ENCODE data around the gene MAPK1IP1L. TPM values are rescaled to one million over a fixed set of nuclear protein-coding genes. Genes with fewer than 3 reads are reported as not detected.

MAPK1IP1L gene
- total and polyA plus RNA-seq, 2 donors (not counting 1 experiment from before 2014, with no cell fraction given), result 116 to 141 TPM

DNA sequence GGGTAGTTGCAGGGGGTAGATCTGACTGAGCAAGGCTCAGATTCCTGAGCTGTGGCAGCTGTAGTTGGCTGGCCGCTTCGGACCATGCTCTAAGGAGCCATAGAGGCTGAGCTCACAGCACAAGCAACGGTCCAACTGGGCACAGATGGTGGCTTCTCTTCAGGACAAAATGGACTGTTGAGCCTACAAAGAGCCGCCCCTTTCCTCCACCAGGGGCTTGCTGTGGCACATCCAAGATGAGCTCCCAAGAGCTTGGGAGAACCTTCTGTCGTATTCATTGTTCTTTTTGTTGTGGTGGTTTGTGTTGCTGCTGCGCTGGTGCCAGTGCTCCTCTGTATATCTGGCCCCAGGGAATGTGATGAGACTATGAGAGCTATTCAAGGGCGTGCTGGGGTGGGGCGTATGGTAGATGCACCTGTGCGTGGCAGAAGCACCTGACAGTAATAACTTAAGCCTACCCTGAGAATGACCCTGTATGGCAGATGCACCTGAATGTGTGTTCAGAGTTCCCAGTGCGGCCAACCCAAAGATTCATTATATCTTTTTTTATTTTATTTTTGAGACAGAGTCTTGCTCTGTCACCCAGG, 59.8 kb downstream of the MAPK1IP1L start:
- Mint-ChIP-seq H3K4me3 (no peak overlapping the region), H3K27ac (no peak overlapping the region), H3K27me3 (peaks cover 4% of the 10 kb centered on the region), H3K9me3 (ENCODE audit: insufficient read depth) (no peaks in the 10 kb centered on the region), H3K4me1 (peaks cover 3% of the 10 kb centered on the region)
- Histone ChIP-seq H3K79me2 (ENCODE audit: control insufficient read depth, insufficient read depth, low read length) (no peaks in the 10 kb centered on the region), H3K9ac (ENCODE audit: low read length) (no peak overlapping the region), H4K20me1 (ENCODE audit: control insufficient read depth, insufficient read depth, low read length, poor library complexity, severe bottlenecking) (no peaks in the 10 kb centered on the region), H3K4me3 (ENCODE audit: control extremely low read depth in 1 of 5, extremely low read depth in 1 of 5, insufficient read depth in 1 of 5, low read depth in 2 of 5, low read length in 4 of 5) (no peak overlapping the region), H3K36me3 (replicated peaks in 1 of 2; ENCODE audit: control extremely low read depth in 1 of 2, control insufficient read depth in 1 of 2, extremely low read depth in 1 of 2, insufficient read depth in 2 of 2, low read length in 1 of 2) (no peaks in the 10 kb centered on the region), H2AFZ (ENCODE audit: insufficient read depth, low read depth, low read length, poor library complexity, severe bottlenecking) (no peak overlapping the region), H3K27ac (ENCODE audit: low read length in 2 of 2) (no peak overlapping the region), H3K9me3 (ENCODE audit: control extremely low read depth in 1 of 3, control insufficient read depth in 2 of 3, insufficient read depth in 1 of 3, low read length in 2 of 3) (no peaks in the 10 kb centered on the region), H3K27me3 (replicated peaks in 1 of 4; ENCODE audit: control extremely low read depth in 1 of 4, control insufficient read depth in 3 of 4, insufficient read depth in 4 of 4, low read length in 3 of 4) (no peaks in the 10 kb centered on the region), H3K4me2 (replicated peaks; ENCODE audit: low read depth, low read length, poor library complexity, severe bottlenecking) (no peak overlapping the region), H3K4me1 (ENCODE audit: control insufficient read depth in 2 of 2, insufficient read depth in 2 of 2, low read length in 2 of 2) (no peaks in the 10 kb centered on the region)
- whole genome bisulfite sequencing (ENCODE audit: insufficient coverage), result 92% methylated on average over 8 of the region's 10 CpGs
- TF ChIP-seq, protein P1, sequence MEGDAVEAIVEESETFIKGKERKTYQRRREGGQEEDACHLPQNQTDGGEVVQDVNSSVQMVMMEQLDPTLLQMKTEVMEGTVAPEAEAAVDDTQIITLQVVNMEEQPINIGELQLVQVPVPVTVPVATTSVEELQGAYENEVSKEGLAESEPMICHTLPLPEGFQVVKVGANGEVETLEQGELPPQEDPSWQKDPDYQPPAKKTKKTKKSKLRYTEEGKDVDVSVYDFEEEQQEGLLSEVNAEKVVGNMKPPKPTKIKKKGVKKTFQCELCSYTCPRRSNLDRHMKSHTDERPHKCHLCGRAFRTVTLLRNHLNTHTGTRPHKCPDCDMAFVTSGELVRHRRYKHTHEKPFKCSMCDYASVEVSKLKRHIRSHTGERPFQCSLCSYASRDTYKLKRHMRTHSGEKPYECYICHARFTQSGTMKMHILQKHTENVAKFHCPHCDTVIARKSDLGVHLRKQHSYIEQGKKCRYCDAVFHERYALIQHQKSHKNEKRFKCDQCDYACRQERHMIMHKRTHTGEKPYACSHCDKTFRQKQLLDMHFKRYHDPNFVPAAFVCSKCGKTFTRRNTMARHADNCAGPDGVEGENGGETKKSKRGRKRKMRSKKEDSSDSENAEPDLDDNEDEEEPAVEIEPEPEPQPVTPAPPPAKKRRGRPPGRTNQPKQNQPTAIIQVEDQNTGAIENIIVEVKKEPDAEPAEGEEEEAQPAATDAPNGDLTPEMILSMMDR (IDR thresholded peaks at IDR 0.05), result no peak
- no peak for TF ChIP-seq EZH2 (IDR thresholded peaks at IDR 0.05; ENCODE audit: borderline replicate concordance, insufficient read depth, low read depth, low read length, poor library complexity, severe bottlenecking)
- ChIA-PET CTCF (no interaction called here), POLR2A (no interaction called here)
- intact Hi-C loops (cut with micrococcal nuclease), result no loop called here
- DNase-seq (no peak), ATAC-seq (ENCODE audit: low read depth) (no peak)

DNA sequence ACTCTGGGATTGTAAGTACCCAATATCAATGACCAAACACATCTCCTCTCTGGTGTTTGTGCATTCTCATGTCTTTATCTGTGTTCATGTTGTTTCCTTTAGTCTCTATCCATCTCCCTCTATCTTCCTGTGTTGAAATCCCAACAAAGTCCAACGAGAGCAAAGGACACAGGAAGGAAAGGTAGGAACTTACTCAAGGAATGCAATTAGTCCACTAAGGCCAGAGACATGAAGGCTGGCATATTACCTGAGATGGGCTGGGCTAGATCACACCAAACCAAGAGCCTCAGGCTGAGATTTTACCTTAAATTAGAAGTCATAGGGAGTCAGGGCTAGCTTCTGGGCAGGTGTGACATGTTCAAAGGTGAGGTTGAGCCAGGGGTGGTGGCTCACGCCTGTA, 63.3 kb downstream of the MAPK1IP1L start:
- no peak overlapping the region for H3K27ac ChIP-seq (ENCODE audit: low read length in 2 of 2)
- TF ChIP-seq, protein P1 (IDR thresholded peaks at IDR 0.05), result no peak
- no peak for TF ChIP-seq EZH2 (IDR thresholded peaks at IDR 0.05; ENCODE audit: borderline replicate concordance, insufficient read depth, low read depth, low read length, poor library complexity, severe bottlenecking)
- H3K36me3 ChIP-seq (replicated peaks in 1 of 2; ENCODE audit: control extremely low read depth in 1 of 2, control insufficient read depth in 1 of 2, extremely low read depth in 1 of 2, insufficient read depth in 2 of 2, low read length in 1 of 2), result no peaks in the 10 kb centered on the region
- Mint-ChIP-seq H3K9me3 (ENCODE audit: insufficient read depth) (no peaks in the 10 kb centered on the region), H3K27me3 (peaks cover 4% of the 10 kb centered on the region), H3K4me3 (no peak overlapping the region), H3K27ac (no peak overlapping the region), H3K4me1 (no peaks in the 10 kb centered on the region)
- H2AFZ ChIP-seq (ENCODE audit: insufficient read depth, low read depth, low read length, poor library complexity, severe bottlenecking), result no peak overlapping the region
- H3K4me1 ChIP-seq (ENCODE audit: control insufficient read depth in 2 of 2, insufficient read depth in 2 of 2, low read length in 2 of 2), result no peaks in the 10 kb centered on the region
- no peaks in the 10 kb centered on the region for H3K27me3 ChIP-seq (replicated peaks in 1 of 4; ENCODE audit: control extremely low read depth in 1 of 4, control insufficient read depth in 3 of 4, insufficient read depth in 4 of 4, low read length in 3 of 4)
- H4K20me1 ChIP-seq (ENCODE audit: control insufficient read depth, insufficient read depth, low read length, poor library complexity, severe bottlenecking), result no peaks in the 10 kb centered on the region
- ChIA-PET CTCF (no interaction called here), POLR2A (no interaction called here)
- no peak overlapping the region for H3K9ac ChIP-seq (ENCODE audit: low read length)
- DNase-seq (no peak), ATAC-seq (ENCODE audit: low read depth) (no peak)
- intact Hi-C loops (cut with micrococcal nuclease), result no loop called here
- no peak overlapping the region for H3K4me3 ChIP-seq (ENCODE audit: control extremely low read depth in 1 of 5, extremely low read depth in 1 of 5, insufficient read depth in 1 of 5, low read depth in 2 of 5, low read length in 4 of 5)
- H3K79me2 ChIP-seq (ENCODE audit: control insufficient read depth, insufficient read depth, low read length), result no peaks in the 10 kb centered on the region
- no peaks in the 10 kb centered on the region for H3K9me3 ChIP-seq (ENCODE audit: control extremely low read depth in 1 of 3, control insufficient read depth in 2 of 3, insufficient read depth in 1 of 3, low read length in 2 of 3)
- H3K4me2 ChIP-seq (replicated peaks; ENCODE audit: low read depth, low read length, poor library complexity, severe bottlenecking), result no peak overlapping the region
- 100% methylated on average over 1 of the region's 2 CpGs for WGBS (ENCODE audit: insufficient coverage)
